ENCODE results near the gene ADGRV1. TPM values are rescaled to one million over a fixed set of nuclear protein-coding genes. Genes with fewer than 3 reads are reported as not detected.

ADGRV1 gene
- total RNA-seq, 2 donors from 2014 or later = 16.4 to 20.9 TPM

DNA sequence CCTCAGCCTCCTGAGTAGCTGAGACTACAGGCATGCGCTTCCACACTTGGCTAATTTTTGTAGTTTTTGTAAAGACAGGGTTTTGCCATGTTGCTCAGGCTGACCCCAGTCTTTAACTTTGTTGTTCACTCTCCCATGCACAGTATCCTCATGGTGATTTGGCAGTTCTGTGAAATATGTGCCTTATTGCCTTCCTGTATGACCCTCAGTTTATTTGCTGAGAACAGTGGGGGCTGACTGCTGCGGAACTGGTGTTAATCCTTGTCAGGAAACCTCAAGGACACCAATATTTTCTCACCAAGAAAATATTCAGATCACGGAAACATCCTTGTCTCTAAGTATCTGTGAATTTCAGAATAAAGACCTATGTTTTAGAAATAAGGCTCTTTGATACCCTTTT lies 536.7 kb downstream of the ADGRV1 start:
- Histone ChIP-seq H3K27ac (no peak overlapping the region), H3K4me1 (replicated peaks) (no peaks in the 10 kb centered on the region), H3K9me3 (no peaks in the 10 kb centered on the region), H3K27me3 (replicated peaks; ENCODE audit: insufficient read depth) (no peaks in the 10 kb centered on the region), H3K36me3 (no peaks in the 10 kb centered on the region), H3K4me3 (no peak overlapping the region)
- TF ChIP-seq POLR2AphosphoS5 (IDR thresholded peaks at IDR 0.05) = no peak
- WGBS = 84% methylated on average over 3 of the region's 3 CpGs
- intact Hi-C loops (cut with DNase I) = loop anchor here (5.0 kb wide), 1 partner anchor 228 kb away; no protein-coding TSS in a partner anchor
- DNase-seq (ENCODE audit: low spot score) = no peak

DNA sequence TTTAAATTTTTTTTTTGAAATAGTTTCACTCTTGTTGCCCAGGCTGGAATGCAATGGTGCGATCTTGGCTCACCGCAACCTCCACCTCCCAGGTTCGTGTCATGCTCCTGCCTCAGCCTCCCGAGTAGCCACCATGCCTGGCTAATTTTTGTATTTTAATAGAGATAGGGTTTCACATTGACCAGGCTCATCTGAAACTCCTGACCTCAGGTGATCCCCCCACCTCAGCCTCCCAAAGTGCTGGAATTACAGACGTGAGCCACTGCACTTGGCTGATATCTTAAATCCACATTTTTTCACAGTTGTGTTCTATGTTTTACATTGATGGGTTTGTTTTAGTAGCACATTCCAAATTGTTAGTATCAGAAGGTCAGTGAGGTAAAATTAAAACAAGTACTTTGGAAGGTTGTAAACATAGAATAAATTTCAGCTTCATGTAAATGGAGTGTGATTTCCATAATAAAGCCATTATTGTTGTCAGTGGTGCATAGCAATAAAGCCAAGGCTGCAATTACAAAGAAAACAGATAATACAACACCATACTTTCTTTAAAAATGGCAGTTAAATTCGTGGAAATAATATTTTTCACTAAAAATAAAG lies 537.3 kb downstream of the ADGRV1 start:
- Histone ChIP-seq H3K4me1 (replicated peaks) (no peaks in the 10 kb centered on the region), H3K36me3 (no peaks in the 10 kb centered on the region), H3K4me3 (no peak overlapping the region), H3K27me3 (replicated peaks; ENCODE audit: insufficient read depth) (no peaks in the 10 kb centered on the region), H3K27ac (no peak overlapping the region), H3K9me3 (no peaks in the 10 kb centered on the region)
- WGBS = 81% methylated on average over 6 of the region's 6 CpGs
- intact Hi-C loops (cut with DNase I) = loop anchor here (5.0 kb wide), 1 partner anchor 229 kb away; no protein-coding TSS in a partner anchor
- no peak for DNase-seq (ENCODE audit: low spot score)
- TF ChIP-seq, protein P1, sequence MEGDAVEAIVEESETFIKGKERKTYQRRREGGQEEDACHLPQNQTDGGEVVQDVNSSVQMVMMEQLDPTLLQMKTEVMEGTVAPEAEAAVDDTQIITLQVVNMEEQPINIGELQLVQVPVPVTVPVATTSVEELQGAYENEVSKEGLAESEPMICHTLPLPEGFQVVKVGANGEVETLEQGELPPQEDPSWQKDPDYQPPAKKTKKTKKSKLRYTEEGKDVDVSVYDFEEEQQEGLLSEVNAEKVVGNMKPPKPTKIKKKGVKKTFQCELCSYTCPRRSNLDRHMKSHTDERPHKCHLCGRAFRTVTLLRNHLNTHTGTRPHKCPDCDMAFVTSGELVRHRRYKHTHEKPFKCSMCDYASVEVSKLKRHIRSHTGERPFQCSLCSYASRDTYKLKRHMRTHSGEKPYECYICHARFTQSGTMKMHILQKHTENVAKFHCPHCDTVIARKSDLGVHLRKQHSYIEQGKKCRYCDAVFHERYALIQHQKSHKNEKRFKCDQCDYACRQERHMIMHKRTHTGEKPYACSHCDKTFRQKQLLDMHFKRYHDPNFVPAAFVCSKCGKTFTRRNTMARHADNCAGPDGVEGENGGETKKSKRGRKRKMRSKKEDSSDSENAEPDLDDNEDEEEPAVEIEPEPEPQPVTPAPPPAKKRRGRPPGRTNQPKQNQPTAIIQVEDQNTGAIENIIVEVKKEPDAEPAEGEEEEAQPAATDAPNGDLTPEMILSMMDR (IDR thresholded peaks at IDR 0.05) = no peak
- TF ChIP-seq POLR2A (IDR thresholded peaks at IDR 0.05) (no peak), POLR2AphosphoS5 (IDR thresholded peaks at IDR 0.05) (no peak)

DNA sequence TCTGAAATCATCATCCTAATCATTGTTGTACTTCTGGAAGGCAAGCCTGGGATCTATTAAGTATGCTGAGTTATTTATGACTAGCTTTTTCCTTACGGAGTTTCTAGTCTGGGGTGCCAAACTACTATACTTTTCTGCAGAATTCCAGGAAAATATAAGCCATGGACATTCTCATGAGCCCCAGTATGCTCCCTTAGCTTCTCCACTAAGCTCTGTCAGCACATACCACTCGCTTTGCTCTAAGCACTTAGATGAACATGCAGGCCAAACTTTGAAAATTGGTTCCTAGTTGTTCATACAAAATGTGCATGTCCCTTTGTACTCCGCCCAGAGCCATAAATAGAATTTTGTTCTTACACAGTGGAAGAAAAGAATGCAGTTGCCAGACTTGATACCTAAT lies 539.9 kb downstream of the ADGRV1 start:
- DNase-seq (ENCODE audit: low spot score) = no peak
- intact Hi-C loops (cut with DNase I) = loop anchor here (5.0 kb wide), 1 partner anchor 231 kb away; no protein-coding TSS in a partner anchor
- no peak for TF ChIP-seq POLR2AphosphoS5 (IDR thresholded peaks at IDR 0.05)
- Histone ChIP-seq H3K9me3 (no peaks in the 10 kb centered on the region), H3K4me3 (no peak overlapping the region), H3K27ac (no peak overlapping the region), H3K4me1 (replicated peaks) (no peaks in the 10 kb centered on the region), H3K27me3 (replicated peaks; ENCODE audit: insufficient read depth) (no peaks in the 10 kb centered on the region), H3K36me3 (no peaks in the 10 kb centered on the region)
- WGBS = 55% methylated on average over 3 of the region's 3 CpGs

DNA sequence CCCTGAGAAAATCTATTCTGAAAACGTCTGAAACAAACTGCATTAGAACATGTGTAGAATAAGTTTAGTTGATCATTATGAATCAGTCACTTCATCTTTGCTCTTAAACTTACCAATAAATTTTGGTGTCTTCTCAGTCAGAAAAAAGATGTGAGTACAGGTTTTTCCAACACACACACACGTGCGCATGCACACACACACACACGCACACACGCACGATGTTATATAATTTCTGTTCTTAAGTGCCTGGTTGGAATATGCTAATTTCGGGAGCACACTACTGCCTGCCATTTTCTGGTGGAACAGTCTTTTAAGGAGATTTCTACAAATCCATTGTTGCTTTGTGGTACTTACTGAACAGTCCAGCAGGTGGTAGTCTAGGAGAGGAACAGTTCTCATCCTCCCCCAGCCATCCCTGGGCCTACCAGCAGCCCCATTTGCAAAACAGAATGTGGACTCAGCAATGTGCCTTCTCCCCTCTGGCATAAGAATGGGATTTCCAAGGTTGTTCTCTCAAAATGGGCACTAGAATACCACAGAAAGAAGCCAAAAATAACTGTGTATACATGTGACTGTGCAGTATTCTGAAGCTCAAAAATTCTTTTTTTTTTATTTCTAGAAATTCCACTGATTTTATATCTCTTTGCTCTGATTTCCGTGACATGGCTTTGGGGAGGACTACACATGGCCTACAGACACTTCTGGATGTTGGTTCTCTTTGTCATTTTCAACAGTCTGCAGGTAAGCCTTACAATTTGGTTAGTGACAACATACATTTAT lies 543.2 kb downstream of the ADGRV1 start:
- H3K4me1 ChIP-seq (replicated peaks) = no peaks in the 10 kb centered on the region
- H3K27ac ChIP-seq = no peak overlapping the region
- intact Hi-C loops (cut with DNase I) = loop anchor here (1.0 to 5.0 kb wide), 2 partner anchors 169 to 283 kb away; no protein-coding TSS in a partner anchor

DNA sequence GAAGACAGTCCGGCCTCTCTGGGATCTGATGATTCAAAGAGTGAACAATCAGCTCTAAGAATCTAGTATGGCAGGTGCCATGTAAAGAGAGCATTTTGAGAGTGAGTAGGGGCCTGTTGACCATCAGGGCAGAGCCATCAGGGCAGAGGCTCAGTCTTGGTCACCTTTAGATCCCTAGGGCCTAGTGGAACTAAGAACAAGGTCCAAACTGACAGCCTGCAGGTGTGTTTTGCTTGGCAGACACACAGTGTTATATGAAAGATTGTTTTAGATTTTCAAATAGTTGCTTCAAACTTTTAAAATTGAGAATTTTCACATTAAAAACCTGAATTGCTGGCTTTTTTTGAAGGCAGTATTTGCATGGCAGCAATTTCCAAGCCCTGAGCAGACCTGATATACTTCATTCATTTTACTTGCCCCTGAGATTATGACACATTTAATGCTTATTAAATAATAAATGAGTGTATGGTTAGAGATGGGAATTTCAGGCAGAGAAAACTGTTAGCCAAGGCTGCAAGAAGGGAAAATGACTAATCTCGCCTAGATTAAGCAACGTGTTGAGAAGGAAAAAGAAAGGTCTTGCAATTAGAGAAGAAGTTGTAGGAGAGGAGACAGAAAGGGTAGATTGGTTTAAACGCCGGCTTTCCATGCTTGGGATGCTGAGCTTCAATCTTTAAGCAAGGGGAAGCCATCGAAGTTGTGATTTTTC lies 544.9 kb downstream of the ADGRV1 start:
- Histone ChIP-seq H3K4me1 (replicated peaks) (no peaks in the 10 kb centered on the region), H3K27ac (no peak overlapping the region), H3K9me3 (no peaks in the 10 kb centered on the region), H3K27me3 (replicated peaks; ENCODE audit: insufficient read depth) (no peaks in the 10 kb centered on the region), H3K4me3 (no peak overlapping the region), H3K36me3 (no peaks in the 10 kb centered on the region)
- no peak for TF ChIP-seq POLR2A (IDR thresholded peaks at IDR 0.05)
- TF ChIP-seq, protein P1 (IDR thresholded peaks at IDR 0.05) = no peak
- TF ChIP-seq POLR2AphosphoS5 (IDR thresholded peaks at IDR 0.05) = no peak
- DNase-seq (ENCODE audit: low spot score) = no peak
- intact Hi-C loops (cut with DNase I) = loop anchor here (5.0 kb wide), 1 partner anchor 171 kb away; no protein-coding TSS in a partner anchor
- 90% methylated on average over 6 of the region's 6 CpGs for WGBS

More for the DNA sequence above, 543.2 kb downstream of the ADGRV1 start:
- H3K27me3 ChIP-seq (replicated peaks; ENCODE audit: insufficient read depth) = no peaks in the 10 kb centered on the region
- no peak overlapping the region for H3K4me3 ChIP-seq
- TF ChIP-seq POLR2A (IDR thresholded peaks at IDR 0.05) (no peak), POLR2AphosphoS5 (IDR thresholded peaks at IDR 0.05) (peak; percentile 64)
- TF ChIP-seq, protein P1 (IDR thresholded peaks at IDR 0.05) = peak; percentile 60 to 90 (median 86)
- peak; percentile 76 for DNase-seq (ENCODE audit: low spot score)
- H3K9me3 ChIP-seq = no peaks in the 10 kb centered on the region
- WGBS = 30% methylated on average over 8 of the region's 8 CpGs
- H3K36me3 ChIP-seq = no peaks in the 10 kb centered on the region

Data from prostate gland (tissue), 2 donors.